Measurements from ENCODE around the gene GJE1.
"Not testable (repeated sequence)": the region's sequence is repeated elsewhere in the genome, so short reads cannot be mapped to it uniquely, and the experiment has no call there.

DNA sequence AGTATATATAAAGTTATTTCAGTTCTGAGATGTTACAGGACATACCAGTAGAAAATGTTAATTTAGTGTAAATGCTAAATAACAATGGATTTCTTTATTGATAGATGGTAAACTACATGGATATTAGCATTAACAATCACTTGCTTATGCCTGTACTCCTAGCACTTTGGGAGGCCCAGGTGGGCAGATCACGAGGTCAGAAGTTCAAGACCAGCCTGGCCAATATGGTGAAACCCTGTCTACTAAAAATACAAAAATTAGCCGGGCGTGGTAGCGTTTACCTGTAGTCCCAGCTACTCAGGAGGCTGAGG, 24.0 kb downstream of the GJE1 start:
- TF ChIP-seq POLR2A, CTCF (IDR thresholded peaks at IDR 0.05): not testable (repeated sequence)

Data from heart left ventricle (tissue), 13 donors.